Esophagus squamous epithelium (tissue), 4 donors: Measurements from ENCODE around the gene BRD9.

Experiments used
- POLR2A ChIP-seq, 4 donors: fragments of 450-650 bp; IDR thresholded peaks; one replicate each; pipeline ENCODE4 v1.6.1; 2017; ENCODE audit warnings: antibody characterized with exemption in 4 of 4, mild to moderate bottlenecking in 4 of 4, moderate library complexity in 3 of 4
- TF ChIP-seq, protein P1 (sequence below), 6 experiments: fragments of 450-650 bp in 4 of 6; fragments of 200-600 bp in 2 of 6; sonication (generic) in 2 of 6; IDR thresholded peaks; one replicate each; pipeline ENCODE4 v1.5.1; 2016 to 2019; ENCODE audit warnings: antibody characterized with exemption in 6 of 6, mild to moderate bottlenecking in 4 of 6, moderate library complexity in 4 of 6

DNA sequence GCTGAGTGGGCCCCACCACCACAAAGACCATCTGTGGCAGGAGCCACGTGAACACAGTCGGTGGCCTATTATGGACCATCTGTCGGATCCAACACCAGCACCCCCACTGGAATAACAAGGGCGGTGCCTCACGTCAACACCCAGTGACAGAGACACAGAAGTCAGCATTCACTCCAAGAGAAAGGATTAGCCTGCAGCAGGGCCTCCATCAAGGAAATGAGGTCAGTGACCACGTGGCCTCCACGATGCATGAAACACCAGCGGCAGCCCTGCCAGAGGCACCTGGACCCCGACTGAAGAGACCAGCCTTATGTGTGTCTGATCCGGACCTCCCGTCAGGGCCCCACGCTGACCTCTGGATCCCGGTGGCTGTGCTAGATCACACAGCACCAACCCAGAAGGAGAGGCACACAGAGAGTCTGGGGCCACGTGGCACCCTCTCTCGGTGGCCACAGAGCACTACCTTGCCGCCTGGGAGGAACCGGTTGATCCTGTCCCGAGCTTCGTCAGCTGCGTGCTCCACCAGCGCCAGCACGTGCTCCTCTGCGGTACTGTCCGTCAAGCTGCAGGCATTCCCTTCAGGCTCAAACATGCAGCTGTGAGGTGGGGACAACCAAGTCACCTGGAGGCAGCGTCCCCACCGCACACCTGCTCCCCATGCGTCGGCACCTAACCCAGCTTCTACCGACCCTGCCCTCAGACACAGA lies 9.0 kb downstream of the BRD9 start:
- no peak for TF ChIP-seq POLR2A (IDR thresholded peaks at IDR 0.05)
- TF ChIP-seq, protein P1, sequence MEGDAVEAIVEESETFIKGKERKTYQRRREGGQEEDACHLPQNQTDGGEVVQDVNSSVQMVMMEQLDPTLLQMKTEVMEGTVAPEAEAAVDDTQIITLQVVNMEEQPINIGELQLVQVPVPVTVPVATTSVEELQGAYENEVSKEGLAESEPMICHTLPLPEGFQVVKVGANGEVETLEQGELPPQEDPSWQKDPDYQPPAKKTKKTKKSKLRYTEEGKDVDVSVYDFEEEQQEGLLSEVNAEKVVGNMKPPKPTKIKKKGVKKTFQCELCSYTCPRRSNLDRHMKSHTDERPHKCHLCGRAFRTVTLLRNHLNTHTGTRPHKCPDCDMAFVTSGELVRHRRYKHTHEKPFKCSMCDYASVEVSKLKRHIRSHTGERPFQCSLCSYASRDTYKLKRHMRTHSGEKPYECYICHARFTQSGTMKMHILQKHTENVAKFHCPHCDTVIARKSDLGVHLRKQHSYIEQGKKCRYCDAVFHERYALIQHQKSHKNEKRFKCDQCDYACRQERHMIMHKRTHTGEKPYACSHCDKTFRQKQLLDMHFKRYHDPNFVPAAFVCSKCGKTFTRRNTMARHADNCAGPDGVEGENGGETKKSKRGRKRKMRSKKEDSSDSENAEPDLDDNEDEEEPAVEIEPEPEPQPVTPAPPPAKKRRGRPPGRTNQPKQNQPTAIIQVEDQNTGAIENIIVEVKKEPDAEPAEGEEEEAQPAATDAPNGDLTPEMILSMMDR (IDR thresholded peaks at IDR 0.05): no peak
